WERI-Rb-1 (cell line): ENCODE results near the gene CPSF6.
"Not testable (repeated sequence)": the region's sequence is repeated elsewhere in the genome, so short reads cannot be mapped to it uniquely, and the experiment has no call there.

Source experiments
- DNase-seq: peaks from one replicate; pipeline ENCODE4 v3.0.0-alpha.2; 2020
- H3K27ac ChIP-seq: fragments of 250-450 bp; sonication (Bioruptor Pico); 2 replicates; pipeline ENCODE4 v1.5.1; 2020; ENCODE audit warnings: mild to moderate bottlenecking, moderate library complexity
- H3K27me3 ChIP-seq: fragments of 250-450 bp; sonication (Bioruptor Pico); 2 replicates; pipeline ENCODE4 v1.5.1; 2021; ENCODE audit warnings: mild to moderate bottlenecking, low read depth, moderate library complexity; ENCODE audit not compliant: insufficient read depth, severe bottlenecking
- H3K36me3 ChIP-seq: fragments of 250-450 bp; sonication (Bioruptor Pico); 2 replicates; pipeline ENCODE4 v1.5.1; 2020; ENCODE audit warnings: mild to moderate bottlenecking, moderate library complexity
- H3K4me3 ChIP-seq: 2 replicates; pipeline ENCODE4 v1.5.1; 2011; ENCODE audit warnings: low read depth, mild to moderate bottlenecking, control low read depth, low read length
- H3K9me3 ChIP-seq: fragments of 250-450 bp; sonication (Bioruptor Pico); 2 replicates; pipeline ENCODE4 v1.5.1; 2021; ENCODE audit warnings: mild to moderate bottlenecking, moderate library complexity; ENCODE audit not compliant: severe bottlenecking
- TF ChIP-seq, protein P1 (sequence below): IDR thresholded peaks from 2 replicates; pipeline ENCODE4 v1.5.1; 2011; ENCODE audit warnings: low read depth, mild to moderate bottlenecking, control low read depth, inconsistent platforms, low read length

The CPSF6 gene

GRCh38 chr12:69298133-69298532 lies 58.8 kb downstream of the CPSF6 start:
- TF ChIP-seq, protein P1, sequence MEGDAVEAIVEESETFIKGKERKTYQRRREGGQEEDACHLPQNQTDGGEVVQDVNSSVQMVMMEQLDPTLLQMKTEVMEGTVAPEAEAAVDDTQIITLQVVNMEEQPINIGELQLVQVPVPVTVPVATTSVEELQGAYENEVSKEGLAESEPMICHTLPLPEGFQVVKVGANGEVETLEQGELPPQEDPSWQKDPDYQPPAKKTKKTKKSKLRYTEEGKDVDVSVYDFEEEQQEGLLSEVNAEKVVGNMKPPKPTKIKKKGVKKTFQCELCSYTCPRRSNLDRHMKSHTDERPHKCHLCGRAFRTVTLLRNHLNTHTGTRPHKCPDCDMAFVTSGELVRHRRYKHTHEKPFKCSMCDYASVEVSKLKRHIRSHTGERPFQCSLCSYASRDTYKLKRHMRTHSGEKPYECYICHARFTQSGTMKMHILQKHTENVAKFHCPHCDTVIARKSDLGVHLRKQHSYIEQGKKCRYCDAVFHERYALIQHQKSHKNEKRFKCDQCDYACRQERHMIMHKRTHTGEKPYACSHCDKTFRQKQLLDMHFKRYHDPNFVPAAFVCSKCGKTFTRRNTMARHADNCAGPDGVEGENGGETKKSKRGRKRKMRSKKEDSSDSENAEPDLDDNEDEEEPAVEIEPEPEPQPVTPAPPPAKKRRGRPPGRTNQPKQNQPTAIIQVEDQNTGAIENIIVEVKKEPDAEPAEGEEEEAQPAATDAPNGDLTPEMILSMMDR: no peak
- Histone ChIP-seq H3K36me3 (no peaks in the 10 kb centered on the region), H3K27me3 (no peaks in the 10 kb centered on the region), H3K27ac (no peak overlapping the region), H3K9me3 (peaks cover 3% of the 10 kb centered on the region), H3K4me3 (no peak overlapping the region)
- no peak for DNase-seq

GRCh38 chr12:69298947-69299346 lies 59.6 kb downstream of the CPSF6 start:
- TF ChIP-seq, protein P1: no peak
- H3K9me3 ChIP-seq: peaks cover 3% of the 10 kb centered on the region
- no peaks in the 10 kb centered on the region for H3K36me3 ChIP-seq
- DNase-seq: no peak
- H3K4me3 ChIP-seq: no peak overlapping the region
- H3K27ac ChIP-seq: no peak overlapping the region
- H3K27me3 ChIP-seq: no peaks in the 10 kb centered on the region

DNA sequence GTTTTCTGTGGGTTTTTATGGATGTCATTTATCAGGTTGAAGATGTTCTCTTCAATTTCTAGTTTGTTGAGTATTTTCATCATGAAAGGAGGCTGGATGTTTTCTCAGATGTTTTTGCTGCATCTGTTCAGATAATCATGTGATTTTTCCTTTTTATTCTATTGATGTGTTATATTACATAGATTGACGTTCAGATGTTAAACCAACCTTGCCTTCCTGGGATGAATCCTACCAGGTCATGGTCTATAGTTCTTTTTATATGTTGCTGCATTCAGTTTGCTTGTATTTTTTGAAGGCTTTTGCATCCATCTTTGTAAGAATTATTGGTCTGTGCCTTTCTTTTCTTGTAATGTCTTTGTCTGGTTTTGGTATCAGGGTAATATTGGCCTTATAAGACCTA lies 64.9 kb downstream of the CPSF6 start:
- Histone ChIP-seq H3K4me3 (no peak overlapping the region), H3K36me3 (no peaks in the 10 kb centered on the region), H3K27me3 (no peaks in the 10 kb centered on the region), H3K9me3 (no peaks in the 10 kb centered on the region), H3K27ac (no peak overlapping the region)
- DNase-seq: no peak
- TF ChIP-seq, protein P1: no peak

DNA sequence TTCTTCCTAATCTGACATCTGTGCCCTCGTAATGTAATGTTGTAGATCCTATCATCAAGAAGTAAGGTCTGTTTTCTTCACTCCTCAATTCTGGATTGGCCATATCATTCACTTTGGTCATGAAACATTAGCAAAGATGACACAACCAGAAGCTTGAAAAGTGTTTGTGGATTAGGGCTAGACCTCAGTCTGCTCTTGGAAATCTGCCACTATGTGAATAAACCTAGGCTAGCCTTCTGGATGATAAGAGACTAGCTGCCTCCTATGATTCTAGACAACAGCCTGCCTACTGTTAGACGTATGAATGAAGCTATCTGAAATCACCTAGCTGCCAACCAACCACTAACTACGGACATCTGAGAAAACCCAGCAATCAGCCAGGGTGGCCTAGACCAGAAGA lies 70.1 kb downstream of the CPSF6 start:
- H3K9me3 ChIP-seq: no peaks in the 10 kb centered on the region
- H3K27me3 ChIP-seq: no peaks in the 10 kb centered on the region
- no peaks in the 10 kb centered on the region for H3K36me3 ChIP-seq
- H3K27ac ChIP-seq: no peak overlapping the region
- no peak overlapping the region for H3K4me3 ChIP-seq
- TF ChIP-seq, protein P1: no peak
- no peak for DNase-seq

GRCh38 chr12:69313209-69313608 lies 73.8 kb downstream of the CPSF6 start:
- no peak overlapping the region for H3K27ac ChIP-seq
- no peak for DNase-seq
- H3K4me3 ChIP-seq: no peak overlapping the region
- H3K27me3 ChIP-seq: no peaks in the 10 kb centered on the region
- no peaks in the 10 kb centered on the region for H3K9me3 ChIP-seq
- TF ChIP-seq, protein P1: no peak
- H3K36me3 ChIP-seq: no peaks in the 10 kb centered on the region

DNA sequence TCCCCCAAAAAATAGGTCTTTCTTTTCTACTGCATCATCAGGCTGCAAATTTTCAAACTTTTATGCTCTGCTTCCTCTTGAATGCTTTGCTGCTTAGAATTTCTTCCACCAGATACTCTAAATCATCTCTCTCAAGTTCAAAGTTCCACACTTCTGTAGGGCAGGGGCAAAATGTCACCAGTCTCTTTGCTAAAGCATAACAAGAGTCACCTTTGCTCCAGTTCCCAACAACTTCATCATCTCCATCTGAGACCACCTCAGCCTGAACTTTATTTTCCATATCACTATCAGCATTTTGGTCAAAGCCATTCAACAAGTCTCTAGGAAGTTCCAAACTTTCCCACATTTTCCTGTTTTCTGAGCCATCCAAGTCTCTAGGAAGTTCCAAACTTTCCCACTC lies 77.4 kb downstream of the CPSF6 start:
- not testable (repeated sequence) for H3K4me3 ChIP-seq, DNase-seq, H3K36me3 ChIP-seq, H3K27me3 ChIP-seq, H3K27ac ChIP-seq, H3K9me3 ChIP-seq

- not testable (repeated sequence) for H3K27ac ChIP-seq, H3K27me3 ChIP-seq, H3K9me3 ChIP-seq, H3K36me3 ChIP-seq, DNase-seq, H3K4me3 ChIP-seq
Observed at GRCh38 chr12:69317233-69317632, 77.9 kb downstream of the CPSF6 start.
